ENCODE measurements around the gene LARGE1.
"Not testable (repeated sequence)": the region's sequence is repeated elsewhere in the genome, so short reads cannot be mapped to it uniquely, and the experiment has no call there.

Gene LARGE1

GRCh38 chr22:33382436-33382835 lies 537.8 kb downstream of the LARGE1 start:
- Histone ChIP-seq H3K27me3 (replicated peaks in 2 of 5; ENCODE audit: control insufficient read depth in 4 of 5, insufficient read depth in 5 of 5, low read length in 4 of 5) (no peaks in the 10 kb centered on the region), H3K9me3 (ENCODE audit: control extremely low read depth in 1 of 5, control insufficient read depth in 4 of 5, insufficient read depth in 2 of 5, low read depth in 1 of 5, low read length in 4 of 5) (peaks cover 0 to 4% (median 2%) of the 10 kb centered on the region in 5 experiments), H3K36me3 (ENCODE audit: control insufficient read depth in 4 of 4, insufficient read depth in 4 of 4, low read length in 3 of 4) (no peaks in the 10 kb centered on the region), H3K4me3 (ENCODE audit: control insufficient read depth in 1 of 7, extremely low read depth in 1 of 7, insufficient read depth in 4 of 7, low read depth in 2 of 7, low read length in 6 of 7) (no peak overlapping the region), H3K27ac (ENCODE audit: insufficient read depth in 1 of 2, low read depth in 1 of 2, low read length in 2 of 2, poor library complexity in 1 of 2, severe bottlenecking in 2 of 2) (no peak overlapping the region), H3K4me1 (ENCODE audit: control extremely low read depth in 1 of 4, control insufficient read depth in 4 of 4, insufficient read depth in 4 of 4, low read length in 3 of 4) (no peaks in the 10 kb centered on the region)
- no peak for DNase-seq
- POLR2A ChIA-PET, result no interaction called here
- WGBS (ENCODE audit: insufficient coverage), result 93% methylated on average over 6 of the region's 8 CpGs
- CTCF ChIA-PET, result interaction anchor here (0.6 kb wide), 1 partner anchor 9 kb away, joined by 3 read pairs; no protein-coding TSS in a partner anchor

- ChIA-PET POLR2A (no interaction called here), CTCF (no interaction called here)
- H3K36me3 ChIP-seq (ENCODE audit: control insufficient read depth in 4 of 4, insufficient read depth in 4 of 4, low read length in 3 of 4), result no peaks in the 10 kb centered on the region
- DNase-seq, result no peak
- H3K4me3 ChIP-seq (ENCODE audit: control insufficient read depth in 1 of 7, extremely low read depth in 1 of 7, insufficient read depth in 4 of 7, low read depth in 2 of 7, low read length in 6 of 7), result no peak overlapping the region
- H3K4me1 ChIP-seq (ENCODE audit: control extremely low read depth in 1 of 4, control insufficient read depth in 4 of 4, insufficient read depth in 4 of 4, low read length in 3 of 4), result no peaks in the 10 kb centered on the region
- H3K27me3 ChIP-seq (replicated peaks in 2 of 5; ENCODE audit: control insufficient read depth in 4 of 5, insufficient read depth in 5 of 5, low read length in 4 of 5), result no peaks in the 10 kb centered on the region
- no peak overlapping the region for H3K27ac ChIP-seq (ENCODE audit: insufficient read depth in 1 of 2, low read depth in 1 of 2, low read length in 2 of 2, poor library complexity in 1 of 2, severe bottlenecking in 2 of 2)
- peaks cover 0 to 4% (median 2%) of the 10 kb centered on the region in 5 experiments for H3K9me3 ChIP-seq (ENCODE audit: control extremely low read depth in 1 of 5, control insufficient read depth in 4 of 5, insufficient read depth in 2 of 5, low read depth in 1 of 5, low read length in 4 of 5)
- WGBS (ENCODE audit: insufficient coverage), result 97% methylated on average over 4 of the region's 10 CpGs
Observed at GRCh38 chr22:33381531-33382406, 538.5 kb downstream of the LARGE1 start.

DNA sequence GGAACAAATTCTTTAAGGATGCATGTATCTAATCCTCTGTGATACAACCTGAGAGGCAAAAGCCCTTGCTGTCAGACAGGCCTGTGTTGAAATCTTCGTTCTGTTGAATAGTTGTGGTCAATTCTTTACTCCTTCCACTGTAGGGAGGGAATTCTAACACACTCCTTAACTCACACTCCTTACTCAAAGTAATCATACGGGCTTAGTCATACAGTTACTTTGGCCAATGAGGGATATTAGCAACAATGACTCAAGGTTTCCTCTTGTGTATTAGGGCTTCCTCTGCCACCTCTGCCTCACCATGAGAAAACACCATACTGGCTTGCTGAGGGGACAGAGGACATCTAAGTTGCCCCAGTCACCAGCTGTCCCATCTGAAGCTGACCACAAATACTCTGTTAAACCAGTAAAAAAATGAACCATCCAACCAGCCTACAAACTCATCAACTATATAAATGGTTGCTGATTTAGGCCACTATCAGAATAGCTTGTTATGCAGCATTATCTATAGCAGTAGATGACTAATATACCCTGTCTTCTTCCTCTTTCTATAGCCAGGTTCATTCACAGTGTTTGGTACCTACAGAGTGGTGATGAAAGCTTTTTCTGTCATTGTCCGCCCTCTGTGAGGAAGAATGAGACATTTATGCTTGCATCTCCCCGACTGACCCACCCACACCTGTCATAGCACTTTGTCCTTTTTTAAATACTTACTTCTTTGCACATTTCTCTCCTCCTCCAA lies 539.3 kb downstream of the LARGE1 start:
- Histone ChIP-seq H3K9me3 (ENCODE audit: control extremely low read depth in 1 of 5, control insufficient read depth in 4 of 5, insufficient read depth in 2 of 5, low read depth in 1 of 5, low read length in 4 of 5) (peaks cover 0 to 4% (median 2%) of the 10 kb centered on the region in 5 experiments), H3K4me3 (ENCODE audit: control insufficient read depth in 1 of 7, extremely low read depth in 1 of 7, insufficient read depth in 4 of 7, low read depth in 2 of 7, low read length in 6 of 7) (no peak overlapping the region), H3K27me3 (replicated peaks in 2 of 5; ENCODE audit: control insufficient read depth in 4 of 5, insufficient read depth in 5 of 5, low read length in 4 of 5) (no peaks in the 10 kb centered on the region), H3K36me3 (ENCODE audit: control insufficient read depth in 4 of 4, insufficient read depth in 4 of 4, low read length in 3 of 4) (no peaks in the 10 kb centered on the region), H3K27ac (ENCODE audit: insufficient read depth in 1 of 2, low read depth in 1 of 2, low read length in 2 of 2, poor library complexity in 1 of 2, severe bottlenecking in 2 of 2) (no peak overlapping the region), H3K4me1 (ENCODE audit: control extremely low read depth in 1 of 4, control insufficient read depth in 4 of 4, insufficient read depth in 4 of 4, low read length in 3 of 4) (no peaks in the 10 kb centered on the region)
- DNase-seq, result no peak
- CTCF ChIA-PET, result no interaction called here
- POLR2A ChIA-PET, result no interaction called here
- WGBS (ENCODE audit: insufficient coverage), result 100% methylated on average over 2 of the region's 4 CpGs

DNA sequence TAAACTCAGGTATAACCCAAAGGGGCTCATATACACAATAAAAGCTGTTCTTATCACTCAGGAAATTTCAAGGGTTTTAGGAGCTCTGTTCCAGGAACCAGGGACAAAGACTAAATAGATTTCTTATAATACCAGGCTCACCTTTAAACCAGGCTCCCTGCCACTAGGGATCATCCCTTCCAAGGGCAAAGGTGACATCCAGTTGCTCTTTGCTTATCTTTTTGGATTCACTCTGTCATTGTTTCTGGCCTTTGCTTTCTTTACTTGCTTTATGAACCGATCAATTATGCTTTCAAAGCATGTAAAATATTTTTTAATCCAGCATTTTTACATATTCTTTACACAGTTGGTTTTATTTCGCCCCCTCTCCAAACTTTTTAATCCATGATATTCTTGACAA lies 540.4 kb downstream of the LARGE1 start:
- Histone ChIP-seq H3K36me3 (ENCODE audit: control insufficient read depth in 4 of 4, insufficient read depth in 4 of 4, low read length in 3 of 4) (no peaks in the 10 kb centered on the region), H3K9me3 (ENCODE audit: control extremely low read depth in 1 of 5, control insufficient read depth in 4 of 5, insufficient read depth in 2 of 5, low read depth in 1 of 5, low read length in 4 of 5) (peaks cover 0 to 4% (median 2%) of the 10 kb centered on the region in 5 experiments), H3K27me3 (replicated peaks in 2 of 5; ENCODE audit: control insufficient read depth in 4 of 5, insufficient read depth in 5 of 5, low read length in 4 of 5) (no peaks in the 10 kb centered on the region), H3K4me1 (ENCODE audit: control extremely low read depth in 1 of 4, control insufficient read depth in 4 of 4, insufficient read depth in 4 of 4, low read length in 3 of 4) (no peaks in the 10 kb centered on the region), H3K4me3 (ENCODE audit: control insufficient read depth in 1 of 7, extremely low read depth in 1 of 7, insufficient read depth in 4 of 7, low read depth in 2 of 7, low read length in 6 of 7) (no peak overlapping the region), H3K27ac (ENCODE audit: insufficient read depth in 1 of 2, low read depth in 1 of 2, low read length in 2 of 2, poor library complexity in 1 of 2, severe bottlenecking in 2 of 2) (no peak overlapping the region)
- DNase-seq, result no peak
- ChIA-PET CTCF (no interaction called here), POLR2A (no interaction called here)
- 100% methylated on average over 1 of the region's 2 CpGs for WGBS (ENCODE audit: insufficient coverage)

- Histone ChIP-seq H3K4me3 (ENCODE audit: control insufficient read depth in 1 of 7, extremely low read depth in 1 of 7, insufficient read depth in 4 of 7, low read depth in 2 of 7, low read length in 6 of 7) (no peak overlapping the region), H3K36me3 (ENCODE audit: control insufficient read depth in 4 of 4, insufficient read depth in 4 of 4, low read length in 3 of 4) (no peaks in the 10 kb centered on the region), H3K27me3 (replicated peaks in 2 of 5; ENCODE audit: control insufficient read depth in 4 of 5, insufficient read depth in 5 of 5, low read length in 4 of 5) (no peaks in the 10 kb centered on the region), H3K9me3 (ENCODE audit: control extremely low read depth in 1 of 5, control insufficient read depth in 4 of 5, insufficient read depth in 2 of 5, low read depth in 1 of 5, low read length in 4 of 5) (peaks cover 0 to 3% (median 0%) of the 10 kb centered on the region in 5 experiments), H3K4me1 (ENCODE audit: control extremely low read depth in 1 of 4, control insufficient read depth in 4 of 4, insufficient read depth in 4 of 4, low read length in 3 of 4) (no peaks in the 10 kb centered on the region), H3K27ac (ENCODE audit: insufficient read depth in 1 of 2, low read depth in 1 of 2, low read length in 2 of 2, poor library complexity in 1 of 2, severe bottlenecking in 2 of 2) (no peak overlapping the region)
- CTCF ChIA-PET, result no interaction called here
- DNase-seq, result no peak
- POLR2A ChIA-PET, result no interaction called here
- WGBS (ENCODE audit: insufficient coverage), result 100% methylated on average over 1 of the region's 1 CpG
Observed at GRCh38 chr22:33372875-33373274, 547.4 kb downstream of the LARGE1 start.

- H3K4me3 ChIP-seq (ENCODE audit: control insufficient read depth in 1 of 7, extremely low read depth in 1 of 7, insufficient read depth in 4 of 7, low read depth in 2 of 7, low read length in 6 of 7); H3K27me3 ChIP-seq (replicated peaks in 2 of 5; ENCODE audit: control insufficient read depth in 4 of 5, insufficient read depth in 5 of 5, low read length in 4 of 5); H3K9me3 ChIP-seq (ENCODE audit: control extremely low read depth in 1 of 5, control insufficient read depth in 4 of 5, insufficient read depth in 2 of 5, low read depth in 1 of 5, low read length in 4 of 5); DNase-seq; POLR2A ChIA-PET; H3K4me1 ChIP-seq (ENCODE audit: control extremely low read depth in 1 of 4, control insufficient read depth in 4 of 4, insufficient read depth in 4 of 4, low read length in 3 of 4); H3K36me3 ChIP-seq (ENCODE audit: control insufficient read depth in 4 of 4, insufficient read depth in 4 of 4, low read length in 3 of 4); CTCF ChIA-PET; H3K27ac ChIP-seq (ENCODE audit: insufficient read depth in 1 of 2, low read depth in 1 of 2, low read length in 2 of 2, poor library complexity in 1 of 2, severe bottlenecking in 2 of 2): not testable (repeated sequence)
- no CpG with 5 or more reads among the region's 5 CpGs for WGBS (ENCODE audit: insufficient coverage)
Observed at GRCh38 chr22:33363256-33363655, 557.0 kb downstream of the LARGE1 start.

DNA sequence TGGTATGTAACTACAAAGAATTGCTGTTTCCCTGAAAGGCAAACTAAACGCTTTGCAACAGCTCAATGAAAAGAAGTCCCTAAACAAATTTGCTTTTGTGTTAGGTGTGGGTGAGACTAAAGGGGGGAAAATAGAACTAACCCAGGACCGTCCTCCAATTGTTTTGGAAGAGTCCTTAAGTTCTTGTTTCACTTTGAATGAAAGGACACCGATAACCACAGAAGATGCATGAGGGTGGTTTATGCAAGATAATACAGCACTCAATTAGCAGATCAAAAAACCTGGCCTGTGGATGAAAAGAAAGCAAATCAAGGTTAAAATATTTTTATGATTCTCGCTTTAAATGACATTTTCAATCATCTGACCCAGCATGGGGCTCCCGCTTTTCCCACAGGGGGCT lies 557.6 kb downstream of the LARGE1 start:
- CTCF ChIA-PET, result no interaction called here
- H3K27ac ChIP-seq (ENCODE audit: insufficient read depth in 1 of 2, low read depth in 1 of 2, low read length in 2 of 2, poor library complexity in 1 of 2, severe bottlenecking in 2 of 2), result no peak overlapping the region
- WGBS (ENCODE audit: insufficient coverage), result 94% methylated on average over 3 of the region's 5 CpGs
- no peaks in the 10 kb centered on the region for H3K27me3 ChIP-seq (replicated peaks in 2 of 5; ENCODE audit: control insufficient read depth in 4 of 5, insufficient read depth in 5 of 5, low read length in 4 of 5)
- no peaks in the 10 kb centered on the region for H3K9me3 ChIP-seq (ENCODE audit: control extremely low read depth in 1 of 5, control insufficient read depth in 4 of 5, insufficient read depth in 2 of 5, low read depth in 1 of 5, low read length in 4 of 5)
- H3K4me3 ChIP-seq (ENCODE audit: control insufficient read depth in 1 of 7, extremely low read depth in 1 of 7, insufficient read depth in 4 of 7, low read depth in 2 of 7, low read length in 6 of 7), result no peak overlapping the region
- no peak for DNase-seq
- no peaks in the 10 kb centered on the region for H3K36me3 ChIP-seq (ENCODE audit: control insufficient read depth in 4 of 4, insufficient read depth in 4 of 4, low read length in 3 of 4)
- no peaks in the 10 kb centered on the region for H3K4me1 ChIP-seq (ENCODE audit: control extremely low read depth in 1 of 4, control insufficient read depth in 4 of 4, insufficient read depth in 4 of 4, low read length in 3 of 4)
- POLR2A ChIA-PET, result no interaction called here
